Astrocyte (in vitro differentiated cells and primary cell): ENCODE data around the gene SYNPO2. TPM values are rescaled to one million over a fixed set of nuclear protein-coding genes. Genes with fewer than 3 reads are reported as not detected.

ENCODE experiments used
- DNase-seq: peaks from one replicate; pipeline ENCODE4 v3.0.0-alpha.2; 2010; ENCODE audit warnings: low read depth
- FAIRE-seq: peaks from 2 replicates; lab custom pipeline; 2011; peaks lifted over from hg19 to GRCh38; lab: Jason Lieb, UNC
- H2AFZ ChIP-seq: 2 replicates; pipeline ENCODE4 v1.6.0; 2012; ENCODE audit warnings: low read depth, low read length, inconsistent platforms
- H3K27ac ChIP-seq: 2 replicates; pipeline ENCODE4 v1.5.1; 2011; ENCODE audit warnings: low read depth, low read length, inconsistent platforms
- H3K27me3 ChIP-seq: 2 replicates; pipeline ENCODE4 v1.6.0; 2011; ENCODE audit warnings: low read length, inconsistent platforms; ENCODE audit not compliant: insufficient read depth
- H3K36me3 ChIP-seq: 2 replicates; pipeline ENCODE4 v1.5.1; 2011; ENCODE audit warnings: low read length, inconsistent platforms; ENCODE audit not compliant: insufficient read depth
- H3K4me1 ChIP-seq: 2 replicates; pipeline ENCODE4 v1.5.1; 2011; ENCODE audit warnings: low read length, inconsistent platforms; ENCODE audit not compliant: insufficient read depth
- H3K4me2 ChIP-seq: 2 replicates; pipeline ENCODE4 v1.6.0; 2012; ENCODE audit warnings: low read length, inconsistent platforms
- H3K4me3 ChIP-seq: 2 replicates; pipeline ENCODE4 v1.5.1; 2011; ENCODE audit warnings: low read depth, mild to moderate bottlenecking, low read length, inconsistent platforms; ENCODE audit not compliant: insufficient read depth
- H3K79me2 ChIP-seq: 2 replicates; pipeline ENCODE4 v1.6.0; 2012; ENCODE audit warnings: mild to moderate bottlenecking, low read length, inconsistent platforms; ENCODE audit not compliant: insufficient read depth
- H3K9ac ChIP-seq: 2 replicates; pipeline ENCODE4 v1.6.0; 2012; ENCODE audit warnings: mild to moderate bottlenecking, low read length, inconsistent platforms
- H3K9me3 ChIP-seq: 2 replicates; pipeline ENCODE4 v1.5.1; 2012; ENCODE audit warnings: low read depth, mild to moderate bottlenecking, low read length, inconsistent platforms; ENCODE audit not compliant: insufficient read depth
- H4K20me1 ChIP-seq: 2 replicates; pipeline ENCODE4 v1.6.0; 2012; ENCODE audit warnings: low read length, inconsistent platforms; ENCODE audit not compliant: insufficient read depth
- H3K27ac Mint-ChIP-seq: one replicate; pipeline ENCODE4 v1.8.0; 2021; ENCODE audit warnings: mild to moderate bottlenecking, mixed read lengths; ENCODE audit not compliant: unreplicated experiment
- H3K27me3 Mint-ChIP-seq: one replicate; pipeline ENCODE4 v1.8.0; 2021; ENCODE audit warnings: low read depth, mixed read lengths; ENCODE audit not compliant: unreplicated experiment
- H3K36me3 Mint-ChIP-seq: one replicate; pipeline ENCODE4 v1.8.0; 2021; ENCODE audit warnings: low read depth, mixed read lengths; ENCODE audit not compliant: unreplicated experiment
- H3K4me1 Mint-ChIP-seq: one replicate; pipeline ENCODE4 v1.8.0; 2021; ENCODE audit warnings: low read depth, mixed read lengths; ENCODE audit not compliant: unreplicated experiment
- H3K4me3 Mint-ChIP-seq: one replicate; pipeline ENCODE4 v1.8.0; 2021; ENCODE audit warnings: mild to moderate bottlenecking, moderate library complexity, mixed read lengths; ENCODE audit not compliant: unreplicated experiment
- H3K9me3 Mint-ChIP-seq: one replicate; pipeline ENCODE4 v1.8.0; 2021; ENCODE audit warnings: mild to moderate bottlenecking, mixed read lengths; ENCODE audit not compliant: unreplicated experiment
- EZH2 ChIP-seq: IDR thresholded peaks from 2 replicates; pipeline ENCODE4 v1.6.1; 2012; ENCODE audit warnings: mild to moderate bottlenecking, low read length, inconsistent platforms; ENCODE audit not compliant: insufficient read depth
- total RNA-seq: library from RNA; stranded (reverse); gene quantifications from 2 replicates; pipeline ENCODE4 v1.2.1, GENCODE V29; 2021
- TF ChIP-seq, protein P1 (sequence below): IDR thresholded peaks from 2 replicates; pipeline ENCODE4 v1.5.1; 2011; ENCODE audit warnings: low read depth, mild to moderate bottlenecking, inconsistent platforms, low read length, moderate library complexity; ENCODE audit not compliant: insufficient read depth

SYNPO2 gene
- total RNA-seq, 1 donor from 2014 or later = 4.2 TPM

GRCh38 chr4:118921786-118922185 lies 33.1 kb downstream of the SYNPO2 start:
- peak; percentile 59 for DNase-seq
- Mint-ChIP-seq H3K4me3 (no peak overlapping the region), H3K9me3 (no peaks in the 10 kb centered on the region), H3K36me3 (no peaks in the 10 kb centered on the region), H3K27ac (no peak overlapping the region), H3K27me3 (no peaks in the 10 kb centered on the region), H3K4me1 (peaks cover 24% of the 10 kb centered on the region)
- Histone ChIP-seq H3K4me3 (no peak overlapping the region), H4K20me1 (no peaks in the 10 kb centered on the region), H3K79me2 (no peaks in the 10 kb centered on the region), H3K27ac (no peak overlapping the region), H3K36me3 (no peaks in the 10 kb centered on the region), H3K9ac (no peak overlapping the region), H3K27me3 (no peaks in the 10 kb centered on the region), H2AFZ (no peak overlapping the region), H3K4me2 (no peak overlapping the region), H3K4me1 (peaks cover 24% of the 10 kb centered on the region), H3K9me3 (no peaks in the 10 kb centered on the region)
- TF ChIP-seq EZH2 = no peak
- TF ChIP-seq, protein P1, sequence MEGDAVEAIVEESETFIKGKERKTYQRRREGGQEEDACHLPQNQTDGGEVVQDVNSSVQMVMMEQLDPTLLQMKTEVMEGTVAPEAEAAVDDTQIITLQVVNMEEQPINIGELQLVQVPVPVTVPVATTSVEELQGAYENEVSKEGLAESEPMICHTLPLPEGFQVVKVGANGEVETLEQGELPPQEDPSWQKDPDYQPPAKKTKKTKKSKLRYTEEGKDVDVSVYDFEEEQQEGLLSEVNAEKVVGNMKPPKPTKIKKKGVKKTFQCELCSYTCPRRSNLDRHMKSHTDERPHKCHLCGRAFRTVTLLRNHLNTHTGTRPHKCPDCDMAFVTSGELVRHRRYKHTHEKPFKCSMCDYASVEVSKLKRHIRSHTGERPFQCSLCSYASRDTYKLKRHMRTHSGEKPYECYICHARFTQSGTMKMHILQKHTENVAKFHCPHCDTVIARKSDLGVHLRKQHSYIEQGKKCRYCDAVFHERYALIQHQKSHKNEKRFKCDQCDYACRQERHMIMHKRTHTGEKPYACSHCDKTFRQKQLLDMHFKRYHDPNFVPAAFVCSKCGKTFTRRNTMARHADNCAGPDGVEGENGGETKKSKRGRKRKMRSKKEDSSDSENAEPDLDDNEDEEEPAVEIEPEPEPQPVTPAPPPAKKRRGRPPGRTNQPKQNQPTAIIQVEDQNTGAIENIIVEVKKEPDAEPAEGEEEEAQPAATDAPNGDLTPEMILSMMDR = no peak
- peak; percentile 43 for FAIRE-seq

DNA sequence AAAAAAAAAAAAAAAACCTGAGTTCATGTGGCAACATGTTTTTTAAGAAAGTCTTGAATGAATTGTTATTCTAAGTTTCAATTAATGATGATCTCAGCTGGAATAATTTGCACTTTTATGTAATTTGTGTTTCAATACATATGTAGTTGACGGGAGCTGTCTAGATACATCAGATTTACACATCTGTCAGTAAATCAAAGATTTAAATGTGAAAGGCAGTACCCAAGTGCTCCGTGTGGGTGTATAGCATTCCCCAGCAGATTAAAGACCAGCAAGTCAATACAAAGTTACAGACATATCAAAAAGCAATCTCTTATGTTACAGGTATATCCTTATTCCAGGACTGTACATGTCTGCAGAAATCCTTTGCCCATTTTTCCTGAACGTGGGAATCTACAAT lies 35.2 kb downstream of the SYNPO2 start:
- no peak overlapping the region for H3K27ac Mint-ChIP-seq

DNA sequence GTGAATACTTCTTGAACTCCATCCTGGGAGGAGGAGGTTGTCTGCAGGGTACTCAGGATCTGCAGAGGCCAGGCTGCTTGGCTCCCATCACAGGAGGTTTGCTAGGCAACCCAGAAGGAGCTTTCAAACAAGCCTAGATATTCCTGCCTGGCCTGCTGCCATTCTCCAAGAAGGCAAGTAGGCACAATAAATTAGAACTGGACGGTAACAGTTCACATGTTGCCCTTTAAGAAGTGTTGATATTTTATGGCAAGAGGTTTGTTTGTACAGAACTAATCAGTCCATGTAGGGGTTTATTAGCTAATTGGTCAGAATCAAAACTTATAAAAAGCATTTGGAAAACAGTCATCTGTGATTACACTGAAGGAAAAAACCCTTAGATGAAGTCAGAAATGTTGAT lies 39.3 kb downstream of the SYNPO2 start:
- no peak overlapping the region for H3K27ac Mint-ChIP-seq
- H3K4me1 Mint-ChIP-seq = peaks cover 10% of the 10 kb centered on the region
- H3K27me3 Mint-ChIP-seq = no peaks in the 10 kb centered on the region
- no peak overlapping the region for H3K4me2 ChIP-seq
- no peaks in the 10 kb centered on the region for H3K79me2 ChIP-seq
- H3K4me3 ChIP-seq = no peak overlapping the region
- H3K9ac ChIP-seq = no peak overlapping the region
- no peaks in the 10 kb centered on the region for H3K9me3 ChIP-seq
- no peaks in the 10 kb centered on the region for H3K36me3 ChIP-seq
- H3K4me1 ChIP-seq = no peaks in the 10 kb centered on the region
- no peaks in the 10 kb centered on the region for H4K20me1 ChIP-seq
- no peaks in the 10 kb centered on the region for H3K36me3 Mint-ChIP-seq
- no peak for TF ChIP-seq EZH2
- TF ChIP-seq, protein P1 = no peak
- H3K27ac ChIP-seq = no peak overlapping the region
- no peaks in the 10 kb centered on the region for H3K27me3 ChIP-seq
- no peaks in the 10 kb centered on the region for H3K9me3 Mint-ChIP-seq
- no peak overlapping the region for H3K4me3 Mint-ChIP-seq
- FAIRE-seq (no peak), DNase-seq (no peak)
- no peak overlapping the region for H2AFZ ChIP-seq

More for the DNA sequence above, 35.2 kb downstream of the SYNPO2 start:
- Histone ChIP-seq H3K27me3 (no peaks in the 10 kb centered on the region), H3K36me3 (no peaks in the 10 kb centered on the region), H3K4me1 (peaks cover 10% of the 10 kb centered on the region), H3K9me3 (no peaks in the 10 kb centered on the region), H3K27ac (no peak overlapping the region), H3K79me2 (no peaks in the 10 kb centered on the region), H3K9ac (no peak overlapping the region), H3K4me3 (no peak overlapping the region), H2AFZ (no peak overlapping the region), H3K4me2 (no peak overlapping the region), H4K20me1 (no peaks in the 10 kb centered on the region)
- no peaks in the 10 kb centered on the region for H3K9me3 Mint-ChIP-seq
- no peaks in the 10 kb centered on the region for H3K27me3 Mint-ChIP-seq
- H3K4me3 Mint-ChIP-seq = no peak overlapping the region
- TF ChIP-seq EZH2 = no peak
- TF ChIP-seq, protein P1 = no peak
- DNase-seq = no peak
- peaks cover 17% of the 10 kb centered on the region for H3K4me1 Mint-ChIP-seq
- no peak for FAIRE-seq
- H3K36me3 Mint-ChIP-seq = no peaks in the 10 kb centered on the region
